GM18868 (cell line): ENCODE results near the gene SELPLG.
"Not testable (repeated sequence)": the region's sequence is repeated elsewhere in the genome, so short reads cannot be mapped to it uniquely, and the experiment has no call there.

Experiments used
- ATAC-seq: cut with Tn5 transposase; IDR thresholded peaks from one replicate; pipeline ENCODE4 v1.9.1; 2021; ENCODE audit warnings: mild to moderate bottlenecking, moderate library complexity; ENCODE audit not compliant: unreplicated experiment

The SELPLG gene

DNA sequence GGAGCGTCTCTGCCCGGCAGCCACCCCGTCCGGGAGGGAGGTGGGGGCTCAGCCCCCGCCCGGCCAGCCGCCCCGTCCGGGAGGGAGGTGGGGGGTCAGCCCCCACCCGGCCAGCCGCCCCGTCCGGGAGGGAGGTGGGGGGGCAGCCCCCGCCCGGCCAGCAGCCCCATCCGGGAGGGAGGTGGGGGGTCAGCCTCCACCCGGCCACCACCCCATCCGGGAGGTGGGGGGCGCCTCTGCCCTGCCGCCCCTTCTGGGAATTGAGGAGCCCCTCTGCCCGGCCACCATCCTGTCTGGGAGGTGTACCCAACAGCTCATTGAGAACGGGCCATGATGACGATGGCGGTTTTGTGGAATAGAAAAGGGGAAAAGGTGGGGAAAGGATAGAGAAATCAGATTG, 22.6 kb upstream of the SELPLG start:
- ATAC-seq: not testable (repeated sequence)

GRCh38 chr12:108655812-108656175, 22.1 kb upstream of the SELPLG start:
- not testable (repeated sequence) for ATAC-seq

- not testable (repeated sequence) for ATAC-seq
Observed at GRCh38 chr12:108654622-108655021, 20.9 kb upstream of the SELPLG start.

DNA sequence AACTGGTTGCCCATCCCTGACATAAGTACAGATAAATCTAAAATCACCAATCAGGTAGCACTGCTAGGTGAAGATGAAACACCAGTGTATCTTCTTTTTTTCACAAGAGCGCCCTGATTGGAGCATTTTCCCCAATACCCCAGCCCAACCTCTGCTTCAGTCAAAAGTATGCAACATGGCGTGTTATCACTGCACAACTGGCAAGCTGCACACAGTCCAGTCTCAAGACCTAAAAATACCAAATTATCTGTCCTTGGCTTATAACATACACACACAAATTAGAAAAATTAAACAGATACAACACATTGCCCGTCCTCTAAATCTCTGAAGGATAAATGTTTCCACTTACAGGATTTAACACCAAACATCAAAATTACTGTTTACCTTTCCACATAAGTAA, 20.2 kb upstream of the SELPLG start:
- no peak for ATAC-seq

DNA sequence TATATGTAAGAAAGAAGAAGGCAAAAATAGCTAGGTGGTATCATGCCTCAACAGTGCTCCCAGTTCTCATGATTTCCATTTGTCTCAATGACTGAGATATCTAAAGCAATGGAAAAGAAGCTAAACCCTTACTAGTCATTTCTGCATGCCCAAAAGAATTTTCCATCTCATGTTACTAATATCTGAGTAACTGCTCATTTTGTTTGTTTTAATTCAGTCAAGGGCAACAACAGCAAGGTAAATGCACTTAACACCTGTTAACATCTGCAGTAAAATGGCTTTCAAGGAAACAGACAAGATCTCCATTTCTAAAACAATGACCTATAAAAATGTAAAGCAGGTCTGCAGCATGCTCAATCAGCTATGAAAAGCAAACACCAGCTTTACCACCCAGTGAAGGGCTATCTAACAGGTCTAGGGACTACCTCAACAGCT, 19.4 kb upstream of the SELPLG start:
- ATAC-seq: no peak

GRCh38 chr12:108650083-108650482, 16.4 kb upstream of the SELPLG start:
- no peak for ATAC-seq

GRCh38 chr12:108649669-108650068, 16.0 kb upstream of the SELPLG start:
- ATAC-seq: no peak

DNA sequence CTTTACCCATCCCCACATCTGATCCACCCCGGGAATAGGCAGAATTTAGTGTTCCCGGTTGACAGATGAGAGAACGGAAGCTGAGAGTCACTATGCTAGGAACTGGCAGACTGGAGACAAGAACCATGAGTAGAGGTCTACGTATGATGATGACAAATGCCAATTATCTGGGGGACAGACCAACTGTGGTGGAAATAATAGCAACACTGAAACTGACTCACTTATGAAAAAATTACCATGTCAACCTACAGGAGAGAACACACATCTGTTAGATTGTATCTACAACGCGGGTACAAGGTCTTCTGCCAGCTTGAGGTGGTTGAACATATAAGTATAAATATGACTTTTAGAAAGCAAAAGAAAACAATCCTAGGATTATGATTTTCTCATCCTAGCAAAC, 15.4 kb upstream of the SELPLG start:
- ATAC-seq: no peak

GRCh38 chr12:108648371-108648770, 14.7 kb upstream of the SELPLG start:
- ATAC-seq: no peak

- ATAC-seq: no peak
Observed at GRCh38 chr12:108647585-108648287, 14.0 kb upstream of the SELPLG start.

DNA sequence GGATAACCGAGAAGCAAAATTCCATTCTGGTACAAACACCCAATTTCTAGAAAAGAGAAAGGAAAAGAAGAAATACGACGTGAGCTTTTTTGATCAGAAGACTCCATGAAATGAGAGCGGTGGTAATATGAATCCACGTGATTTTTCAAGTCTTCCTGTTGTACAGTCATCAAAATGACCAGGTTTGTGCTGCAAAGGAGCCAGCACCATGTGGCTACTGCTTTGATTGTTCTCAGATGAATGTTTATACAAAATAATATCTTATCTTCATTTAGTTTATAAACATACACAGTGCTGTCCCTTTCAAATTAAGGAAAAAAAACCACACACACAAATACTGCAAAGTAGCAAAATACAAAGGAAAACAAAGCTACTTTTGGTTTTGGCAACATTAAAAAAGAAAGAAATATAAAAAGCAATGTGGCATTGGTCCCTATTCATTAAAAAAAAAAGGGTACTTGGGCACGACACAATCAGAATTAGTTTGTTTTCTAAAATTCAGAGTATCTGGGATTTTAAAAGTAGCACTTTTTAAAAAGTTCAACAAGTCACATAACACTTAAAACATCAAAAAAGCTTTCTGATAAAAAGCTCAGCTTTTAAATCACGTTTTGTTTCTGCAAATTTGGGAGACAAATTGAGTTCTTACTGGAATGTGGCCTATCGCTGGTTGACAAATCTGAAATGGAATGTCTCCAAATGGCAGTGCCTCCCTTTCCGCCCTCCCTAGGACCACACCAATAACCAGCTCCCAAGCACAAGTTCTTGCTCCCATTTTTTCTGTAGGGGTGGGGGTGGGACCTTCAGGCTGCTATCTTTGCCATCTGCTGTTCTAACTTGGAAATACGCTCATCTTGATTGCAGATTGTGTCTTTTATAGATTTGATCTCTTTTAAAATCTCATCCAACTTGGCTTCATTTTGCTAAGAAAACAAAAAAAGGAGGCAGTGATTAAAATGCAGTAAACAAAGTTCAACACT, 13.2 kb upstream of the SELPLG start:
- no peak for ATAC-seq

GRCh38 chr12:108645686-108646599, 12.2 kb upstream of the SELPLG start:
- ATAC-seq: no peak

GRCh38 chr12:108644811-108645120, 11.1 kb upstream of the SELPLG start:
- ATAC-seq: no peak

DNA sequence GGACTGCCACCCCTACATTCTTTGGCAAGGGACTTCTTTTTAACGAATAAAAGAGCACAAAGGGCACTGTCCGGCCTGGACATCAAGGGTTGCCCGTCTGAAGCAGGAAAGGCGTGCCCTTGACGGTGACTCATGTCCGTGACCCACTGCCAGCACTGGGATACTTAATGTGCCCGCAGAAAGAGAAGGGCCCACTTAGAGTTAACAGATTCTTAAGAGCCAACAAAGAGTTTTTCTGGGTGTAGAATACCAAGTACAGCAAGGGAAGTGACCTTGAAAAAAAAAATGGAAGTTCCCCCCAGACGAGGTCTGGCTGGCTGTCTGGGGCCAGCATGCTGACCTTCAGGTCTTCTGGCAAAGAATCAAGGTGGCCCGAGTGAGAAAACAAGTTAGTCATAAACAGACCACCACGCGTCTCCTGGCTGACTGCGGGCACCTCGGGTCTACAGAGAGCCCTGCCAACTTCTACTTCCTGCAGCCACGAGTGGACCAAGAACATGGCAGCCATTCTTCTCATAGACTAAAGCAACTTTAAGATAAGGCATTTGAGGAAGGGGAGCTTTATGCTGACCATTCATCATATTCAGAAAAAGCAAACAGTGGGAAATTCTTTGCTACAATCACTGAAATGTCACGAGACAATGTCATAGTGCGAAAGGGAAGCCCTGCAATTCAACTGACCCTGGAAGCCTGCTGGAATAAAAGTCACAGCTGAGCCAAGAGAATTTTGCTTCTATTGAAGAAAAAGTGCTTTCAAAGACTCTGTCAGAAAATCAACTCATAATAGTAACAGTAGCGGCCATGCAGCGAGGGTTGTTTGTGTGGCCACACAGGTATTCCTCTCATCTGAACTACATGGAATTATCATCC, 10.5 kb upstream of the SELPLG start:
- ATAC-seq: no peak

GRCh38 chr12:108642899-108643654, 9.4 kb upstream of the SELPLG start:
- no peak for ATAC-seq

DNA sequence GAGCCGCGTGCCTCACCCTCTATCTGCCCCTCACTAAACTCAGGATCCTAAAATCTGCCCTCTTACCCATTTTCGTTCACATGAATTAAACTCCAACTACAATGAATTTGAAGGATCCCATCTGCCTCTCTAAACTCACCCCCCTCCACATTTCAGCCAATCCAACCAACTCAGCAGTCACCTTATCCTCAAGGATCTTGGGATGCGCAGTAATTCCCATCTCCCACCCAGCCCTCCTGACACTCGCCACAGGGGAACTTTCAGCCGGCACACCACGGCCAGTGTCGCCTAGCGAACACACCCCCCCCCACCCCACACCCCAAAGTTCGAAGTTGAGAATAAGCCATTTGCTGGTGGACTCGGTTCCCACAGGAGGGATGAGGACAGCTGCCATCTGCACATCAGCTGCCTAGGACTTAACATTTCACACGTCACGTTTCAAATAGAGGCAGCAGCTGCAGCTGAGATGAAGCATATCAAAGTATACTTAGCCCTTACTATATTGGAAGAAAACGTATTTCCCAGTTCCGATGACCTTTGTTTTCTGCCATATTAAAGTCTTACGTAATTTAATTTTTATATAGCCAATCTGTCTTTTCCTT, 8.7 kb upstream of the SELPLG start:
- no peak for ATAC-seq

GRCh38 chr12:108641446-108642268, 8.0 kb upstream of the SELPLG start:
- ATAC-seq: no peak

DNA sequence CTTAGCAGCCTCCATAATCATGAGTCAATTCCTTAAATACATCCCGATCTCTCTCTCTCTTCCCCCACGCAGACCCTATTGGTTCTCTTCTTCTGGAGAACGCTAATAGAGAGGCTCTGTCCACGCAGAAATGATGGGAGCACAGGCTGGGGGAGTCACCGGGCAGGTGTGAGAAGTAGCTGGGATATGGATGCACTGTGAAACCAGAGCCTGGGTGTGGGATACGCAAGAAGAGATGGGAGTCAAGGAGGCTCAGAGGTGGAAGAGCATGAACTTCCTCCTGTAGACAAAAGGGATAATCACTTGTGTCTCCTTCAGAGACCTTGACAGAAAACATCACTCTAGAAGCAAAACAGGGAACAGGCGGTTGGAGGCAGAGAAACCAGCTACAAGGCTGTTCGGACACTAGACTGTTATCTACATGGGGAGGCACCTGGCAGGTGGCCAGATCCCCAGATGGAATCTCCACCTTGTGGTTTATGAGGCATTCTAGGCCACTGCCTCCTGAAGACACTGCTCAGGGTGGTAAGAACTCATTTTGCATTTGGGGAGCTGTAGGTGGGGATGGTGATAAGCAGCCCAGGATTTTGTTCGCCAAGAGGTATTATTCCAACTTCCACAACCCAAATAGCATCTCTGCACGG, 7.2 kb upstream of the SELPLG start:
- no peak for ATAC-seq
